Measurements from ENCODE around the gene BCOR.

Gene BCOR

DNA sequence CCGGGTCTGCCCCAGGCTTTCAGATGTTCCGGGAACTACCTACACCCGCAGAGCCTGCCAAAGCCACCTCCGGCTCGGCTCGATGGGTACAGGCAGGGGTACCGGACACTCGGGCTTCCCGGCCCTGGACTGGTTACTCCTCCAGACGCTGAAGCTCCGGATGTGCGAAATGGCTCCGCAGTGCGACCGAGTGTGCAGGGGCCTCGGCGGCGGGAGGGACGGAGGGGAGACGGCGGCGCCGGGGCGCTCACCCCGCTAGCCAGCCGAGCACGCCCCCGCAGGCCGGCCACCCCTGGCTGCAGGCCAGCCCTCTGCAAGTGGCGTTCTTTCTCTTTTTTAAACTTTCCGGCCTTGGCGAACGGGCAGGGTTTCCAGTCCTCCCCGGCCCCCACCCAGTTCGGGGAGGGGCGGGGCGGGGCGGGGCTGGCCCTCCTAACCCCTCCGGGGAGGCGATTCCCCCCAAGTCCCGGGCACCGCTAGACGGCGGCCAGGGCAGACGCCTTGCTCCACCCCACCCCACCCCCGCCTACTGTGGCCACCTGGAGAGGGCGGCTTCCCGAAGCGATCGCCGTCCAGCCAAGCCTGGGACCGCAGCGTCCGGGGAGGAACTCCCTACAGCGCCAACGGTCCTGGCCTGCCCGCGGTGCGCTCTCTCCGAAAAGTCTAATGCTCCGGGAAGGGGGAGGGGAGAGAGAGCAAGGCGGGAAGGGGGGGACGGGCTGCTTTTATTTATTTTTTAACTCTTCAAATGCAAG is 7.5 kb downstream of the BCOR start:
- TF ChIP-seq ZFX (IDR thresholded peaks at IDR 0.05) (no peak), CTCF (conservative IDR thresholded peaks at IDR 0.05) (no peak)

DNA sequence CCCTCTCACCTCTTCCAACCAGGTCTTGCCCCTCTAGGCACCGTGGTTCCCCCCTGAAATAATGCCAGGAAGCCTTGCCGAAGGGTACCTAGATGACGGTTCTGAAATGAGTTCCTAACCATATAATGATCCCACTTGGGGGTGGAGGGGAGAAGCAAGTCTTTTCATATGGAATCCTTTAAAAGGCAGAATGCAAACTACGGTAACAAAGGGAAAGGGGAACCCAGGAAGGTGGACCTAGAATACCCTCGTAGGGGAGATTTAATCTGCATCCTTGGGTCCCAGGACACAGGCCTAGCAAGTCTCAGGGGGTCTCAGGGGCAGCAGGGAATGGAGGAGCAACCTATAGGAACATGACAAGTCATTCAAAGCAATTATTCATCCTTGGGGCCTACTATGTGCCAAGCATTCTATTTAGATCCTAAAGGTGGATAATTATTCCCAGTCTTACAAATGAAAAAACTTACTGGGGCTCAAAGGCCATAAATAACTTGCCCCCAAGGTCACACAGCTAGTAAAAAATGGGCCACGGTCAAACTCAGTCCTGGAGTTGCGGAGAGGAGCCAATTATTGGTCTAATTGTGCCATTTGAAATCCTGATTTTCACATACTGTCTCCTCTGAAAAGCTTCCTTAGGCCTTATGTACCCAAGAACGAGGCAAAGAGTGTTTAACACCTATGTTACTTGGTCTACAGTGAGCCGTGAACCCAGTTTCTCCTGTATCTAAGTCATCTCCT is 8.8 kb downstream of the BCOR start:
- no peak overlapping the region for H3K27ac ChIP-seq

More for the DNA sequence above, 7.5 kb downstream of the BCOR start:
- no peak overlapping the region for H3K27ac ChIP-seq

DNA sequence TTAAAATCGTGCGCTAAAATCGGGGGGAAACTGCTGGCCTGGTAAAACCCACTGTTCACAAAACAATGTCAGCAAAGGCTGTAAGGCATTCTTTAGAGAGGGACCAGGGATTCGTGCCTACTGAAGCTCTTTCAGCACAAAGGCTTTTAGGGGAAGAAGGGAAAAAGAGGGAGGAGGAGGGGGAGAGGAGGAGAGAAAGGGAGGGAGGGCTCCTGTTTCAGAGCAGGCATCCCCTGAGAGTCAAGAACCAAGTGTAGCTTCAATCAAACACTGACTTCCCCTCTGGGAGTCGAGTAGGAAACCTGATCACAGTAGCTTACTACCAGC is 9.5 kb downstream of the BCOR start:
- no peak overlapping the region for H3K27ac ChIP-seq
- TF ChIP-seq ZFX (IDR thresholded peaks at IDR 0.05) (no peak), CTCF (conservative IDR thresholded peaks at IDR 0.05) (no peak)

More for the DNA sequence above, 8.8 kb downstream of the BCOR start:
- TF ChIP-seq ZFX (IDR thresholded peaks at IDR 0.05) (no peak), CTCF (conservative IDR thresholded peaks at IDR 0.05) (no peak)

DNA sequence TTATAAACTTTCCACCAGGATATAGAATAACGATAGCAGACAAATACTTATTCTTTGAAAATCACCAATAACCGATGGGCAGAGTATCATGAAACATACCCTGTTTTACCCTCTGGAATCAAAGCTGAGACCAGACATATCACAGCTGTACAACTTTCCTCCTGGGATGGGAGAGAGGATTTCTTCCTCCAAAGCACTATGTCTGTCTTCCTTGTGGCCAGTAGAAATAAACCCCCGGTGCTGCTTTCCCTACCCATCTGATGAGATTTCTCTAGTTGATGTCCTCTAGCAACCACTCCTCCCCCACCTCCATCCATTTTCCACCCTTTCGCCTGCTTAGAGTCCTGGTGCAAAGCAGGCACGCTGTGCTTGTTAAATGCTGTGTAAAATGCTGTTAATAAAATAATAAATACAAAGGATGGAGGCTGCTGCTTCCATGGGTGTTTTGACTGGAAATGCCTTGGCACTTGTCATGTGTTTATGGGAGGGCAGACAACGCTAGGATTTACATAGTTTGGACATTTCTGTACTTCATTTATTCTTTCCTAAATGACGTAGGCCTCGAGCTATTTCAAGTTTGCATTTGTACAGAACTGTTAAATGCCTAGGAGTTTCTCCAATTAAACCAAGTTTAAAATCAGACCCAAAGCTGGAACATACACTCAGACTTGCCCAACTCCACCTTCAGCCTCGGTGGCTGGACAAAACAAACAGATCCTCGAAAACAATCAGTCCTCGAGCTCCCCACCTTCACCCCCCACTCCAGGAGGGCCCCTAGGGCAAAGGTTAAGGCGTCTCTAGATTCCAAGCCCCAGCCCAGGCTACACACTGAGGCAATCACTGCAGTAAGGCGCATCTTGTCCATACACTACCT is 10.1 kb downstream of the BCOR start:
- TF ChIP-seq CTCF (conservative IDR thresholded peaks at IDR 0.05): no peak
- no peak for TF ChIP-seq ZFX (IDR thresholded peaks at IDR 0.05)

GRCh38 chrX:40086569-40087335 is 11.0 kb downstream of the BCOR start:
- TF ChIP-seq ZFX (IDR thresholded peaks at IDR 0.05): no peak
- TF ChIP-seq CTCF (conservative IDR thresholded peaks at IDR 0.05): no peak
- peak overlapping the region; percentile 82 for H3K27ac ChIP-seq

More for the DNA sequence above, 10.1 kb downstream of the BCOR start:
- H3K27ac ChIP-seq: no peak overlapping the region

GRCh38 chrX:40085714-40086113 is 12.0 kb downstream of the BCOR start:
- H3K27ac ChIP-seq: peak overlapping the region; percentile 82
- TF ChIP-seq CTCF (conservative IDR thresholded peaks at IDR 0.05) (no peak), ZFX (IDR thresholded peaks at IDR 0.05) (no peak)

Measured in C4-2B (cell line).